Measurements from ENCODE around the gene ACTMAP.
A peak's percentile ranks its signal among the peaks of the same experiment; 100 is the strongest.

The ACTMAP gene

DNA sequence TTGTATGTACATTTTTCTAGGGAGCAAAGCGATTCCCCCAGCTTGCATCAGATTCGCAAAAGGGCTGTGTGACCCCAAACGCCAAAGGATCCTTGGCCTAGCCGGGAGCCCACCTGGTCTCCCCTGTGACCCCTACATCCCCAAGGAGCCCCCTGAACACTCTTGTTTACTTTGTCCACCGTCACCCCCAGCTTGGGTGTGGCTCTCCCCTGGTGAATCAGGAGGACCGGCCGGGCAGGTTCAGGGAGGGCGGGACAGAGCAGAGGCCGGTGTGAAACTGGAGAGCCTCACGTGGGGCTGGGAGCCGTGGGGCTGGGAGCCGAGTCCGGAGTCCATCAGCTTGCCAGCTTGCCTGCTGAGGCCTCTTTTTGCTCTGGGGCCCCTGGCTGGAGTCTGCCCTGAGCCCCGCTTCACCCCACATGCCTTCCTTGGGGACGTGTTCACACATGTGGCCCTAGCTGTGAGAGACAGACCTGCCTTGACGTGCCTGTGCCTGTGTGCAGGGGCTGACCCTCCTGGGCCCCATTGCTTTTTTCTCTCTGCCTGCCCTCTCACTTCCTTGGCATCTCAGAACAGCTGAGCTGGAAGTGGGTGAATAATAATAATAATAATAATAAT, 31.4 kb downstream of the ACTMAP start:
- DNase-seq (ENCODE audit: low read depth): peak; percentile 44

DNA sequence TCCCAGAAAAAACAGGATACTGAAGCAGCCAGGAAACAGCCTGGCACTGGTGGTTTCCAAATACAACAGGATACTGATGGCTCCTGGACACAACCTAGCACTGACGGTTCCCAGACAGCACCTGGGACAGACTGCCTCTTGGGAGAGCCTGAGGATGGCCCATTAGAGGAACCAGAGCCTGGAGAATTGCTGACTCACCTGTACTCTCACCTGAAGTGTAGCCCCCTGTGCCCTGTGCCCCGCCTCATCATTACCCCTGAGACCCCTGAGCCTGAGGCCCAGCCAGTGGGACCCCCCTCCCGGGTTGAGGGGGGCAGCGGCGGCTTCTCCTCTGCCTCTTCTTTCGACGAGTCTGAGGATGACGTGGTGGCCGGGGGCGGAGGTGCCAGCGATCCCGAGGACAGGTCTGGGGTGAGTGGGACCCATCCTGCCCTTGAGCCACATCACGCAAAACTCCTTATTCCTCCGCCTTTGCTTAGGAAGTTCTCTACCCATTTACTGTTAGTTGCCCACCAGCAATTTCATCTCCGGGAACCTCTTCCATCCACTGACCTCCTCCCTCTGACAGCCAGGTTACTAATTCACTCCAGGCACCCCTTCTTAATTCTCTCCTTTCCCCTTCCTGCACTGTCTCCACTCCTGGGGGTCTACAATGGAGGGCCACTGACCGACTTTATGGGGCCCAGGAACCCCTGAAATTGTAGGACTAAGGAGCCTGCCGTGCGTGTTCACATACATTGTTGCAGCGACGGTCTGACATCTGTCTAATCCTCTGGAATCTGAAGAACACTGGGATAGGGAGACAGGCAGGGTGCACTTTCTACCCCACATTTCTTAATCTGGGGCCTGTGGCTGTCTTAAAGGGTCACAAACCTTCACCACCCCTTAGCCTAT, 32.1 kb downstream of the ACTMAP start:
- DNase-seq (ENCODE audit: low read depth): no peak

DNA sequence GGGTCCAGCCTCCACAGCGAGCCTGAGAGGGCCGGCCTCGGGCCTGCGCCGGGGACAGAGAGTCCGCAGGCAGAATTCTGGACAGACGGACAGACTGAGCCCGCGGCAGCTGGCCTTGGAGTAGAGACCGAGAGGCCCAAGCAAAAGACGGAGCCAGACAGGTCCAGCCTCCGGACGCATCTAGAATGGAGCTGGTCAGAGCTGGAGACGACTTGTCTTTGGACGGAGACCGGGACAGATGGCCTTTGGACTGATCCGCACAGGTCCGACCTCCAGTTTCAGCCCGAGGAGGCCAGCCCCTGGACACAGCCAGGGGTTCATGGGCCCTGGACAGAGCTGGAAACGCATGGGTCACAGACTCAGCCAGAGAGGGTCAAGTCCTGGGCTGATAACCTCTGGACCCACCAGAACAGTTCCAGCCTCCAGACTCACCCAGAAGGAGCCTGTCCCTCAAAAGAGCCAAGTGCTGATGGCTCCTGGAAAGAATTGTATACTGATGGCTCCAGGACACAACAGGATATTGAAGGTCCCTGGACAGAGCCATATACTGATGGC, 32.9 kb downstream of the ACTMAP start:
- DNase-seq (ENCODE audit: low read depth): no peak

DNA sequence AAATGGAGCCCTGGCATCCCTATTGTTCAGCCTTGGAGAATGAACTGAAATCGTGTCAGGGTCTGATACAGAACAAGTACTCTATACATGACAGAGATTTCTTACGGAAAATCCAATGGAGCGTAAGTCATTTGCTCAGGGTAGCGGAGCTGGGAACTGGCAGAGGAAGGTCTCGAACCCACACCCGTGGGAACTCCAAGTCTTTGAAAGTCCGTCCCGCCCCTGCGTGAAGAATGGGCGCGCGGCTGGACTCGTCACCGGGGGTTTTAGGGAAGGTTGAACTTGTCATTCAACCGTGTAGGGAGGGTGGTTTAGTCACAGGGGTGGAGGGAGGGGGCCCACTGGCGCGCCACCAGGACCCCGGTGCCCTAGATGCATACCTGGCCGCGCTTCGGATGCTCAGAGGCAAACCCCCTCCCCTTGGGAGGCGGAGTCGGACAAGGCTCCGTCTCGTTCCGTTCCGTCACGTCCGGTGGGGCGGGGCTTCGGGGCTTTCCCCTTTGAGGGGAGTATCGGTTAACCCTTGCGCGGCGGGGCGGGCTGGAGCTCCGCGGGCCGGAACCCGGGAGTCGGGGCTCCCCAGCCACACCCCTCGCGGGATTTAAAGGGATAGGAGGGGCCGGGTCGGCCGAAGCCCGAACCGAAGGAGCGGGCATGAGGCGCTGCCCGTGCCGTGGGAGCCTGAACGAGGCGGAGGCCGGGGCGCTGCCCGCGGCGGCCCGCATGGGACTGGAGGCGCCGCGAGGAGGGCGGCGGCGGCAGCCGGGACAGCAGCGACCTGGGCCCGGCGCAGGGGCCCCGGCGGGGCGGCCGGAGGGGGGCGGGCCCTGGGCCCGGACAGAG, 33.6 kb downstream of the ACTMAP start, which contains the start of the genes COQ8B and ITPKC:
COQ8B (minus strand) TSS at position 405 of the 843 bp plus-strand sequence. CDS start 2,254 bp downstream, outside the sequence.
ITPKC (plus strand) TSS at position 631 of the 843 bp plus-strand sequence; CDS start at position 655, 24 bp downstream.
- peak; percentile 97 for DNase-seq (ENCODE audit: low read depth)

DNA sequence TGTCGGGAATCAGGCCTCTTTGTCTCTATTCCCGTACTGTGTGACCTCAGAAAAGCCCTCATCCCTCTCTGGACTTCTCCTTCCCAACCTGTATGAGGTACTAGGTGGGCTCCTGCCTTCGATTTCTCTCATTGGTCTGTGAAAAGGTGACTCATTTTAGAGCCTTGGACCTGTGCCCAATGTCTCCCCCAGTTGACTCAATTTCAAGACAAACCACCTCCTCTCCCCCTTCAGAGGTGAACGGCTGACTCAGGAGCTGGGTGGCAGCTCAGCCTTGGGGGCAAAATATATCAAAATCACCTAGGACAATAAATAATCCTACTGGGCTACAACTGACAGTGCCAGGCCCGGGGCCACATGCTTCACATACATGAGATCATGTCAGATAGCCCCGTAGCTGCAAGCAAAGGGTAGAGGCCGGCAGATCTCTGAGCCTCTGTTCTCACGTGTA, 34.2 kb downstream of the ACTMAP start:
- no peak for DNase-seq (ENCODE audit: low read depth)

DNA sequence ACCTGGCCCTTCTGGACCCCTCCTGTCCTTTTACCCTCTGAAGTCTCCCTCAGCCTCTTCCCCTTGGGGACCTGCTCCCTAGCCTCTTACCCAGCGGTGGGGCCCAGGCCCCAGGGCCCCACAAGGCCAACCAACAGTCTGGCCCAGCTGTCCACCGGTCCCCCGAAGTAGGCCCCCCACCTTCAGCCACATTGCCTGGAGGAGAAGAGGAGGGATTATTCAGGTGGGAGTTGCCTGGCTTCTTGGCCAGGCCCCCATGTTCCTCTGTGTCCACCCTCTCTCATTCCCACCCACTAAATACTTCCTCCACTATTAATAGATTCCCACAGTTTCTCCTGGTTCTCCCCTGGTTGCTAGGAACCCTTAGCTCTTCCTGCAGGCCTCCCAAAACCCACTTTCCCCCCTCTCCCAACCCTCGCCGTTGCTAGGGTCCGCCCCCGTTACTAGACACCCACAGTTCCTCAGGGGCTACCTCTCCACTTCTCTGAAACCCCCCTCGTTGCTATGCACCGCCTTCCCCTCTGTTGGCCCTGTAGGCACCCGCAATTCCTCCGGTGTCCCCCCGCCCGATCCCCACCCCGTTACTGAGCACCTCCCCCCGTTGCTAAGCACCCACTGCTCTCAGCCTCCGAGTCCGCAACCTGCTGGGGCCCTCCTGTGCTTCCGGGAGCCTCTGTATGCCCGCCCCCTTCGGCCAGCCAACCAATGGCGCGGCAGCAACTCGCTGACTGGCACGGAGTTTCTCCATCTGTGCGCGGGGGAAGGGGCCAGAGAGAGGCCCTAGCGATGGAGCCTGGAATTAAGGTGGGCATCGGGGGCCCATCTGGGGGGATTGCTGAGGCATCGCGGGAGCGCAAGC, 35.6 kb downstream of the ACTMAP start:
- peak; percentile 90 for DNase-seq (ENCODE audit: low read depth)

DNA sequence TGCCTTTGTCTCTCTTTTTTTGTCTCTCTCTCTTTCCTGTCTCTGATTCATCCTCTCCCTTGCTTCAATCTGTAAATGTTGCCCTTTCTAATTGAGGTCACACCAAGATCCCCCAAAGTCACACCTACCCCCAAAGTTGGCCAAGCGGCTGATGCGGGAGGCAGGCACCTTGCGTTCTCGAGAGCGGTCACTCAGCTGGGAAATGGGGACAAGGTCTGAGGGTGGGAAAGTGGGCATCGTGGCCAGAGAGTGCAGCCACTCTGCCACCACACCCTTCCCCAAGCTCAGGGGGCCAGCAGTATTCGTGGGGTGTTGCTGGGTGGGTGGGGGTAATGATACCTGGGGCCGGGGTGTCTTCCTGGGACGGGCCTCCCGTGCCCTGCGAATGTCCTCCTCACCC, 36.3 kb downstream of the ACTMAP start:
- no peak for DNase-seq (ENCODE audit: low read depth)

DNA sequence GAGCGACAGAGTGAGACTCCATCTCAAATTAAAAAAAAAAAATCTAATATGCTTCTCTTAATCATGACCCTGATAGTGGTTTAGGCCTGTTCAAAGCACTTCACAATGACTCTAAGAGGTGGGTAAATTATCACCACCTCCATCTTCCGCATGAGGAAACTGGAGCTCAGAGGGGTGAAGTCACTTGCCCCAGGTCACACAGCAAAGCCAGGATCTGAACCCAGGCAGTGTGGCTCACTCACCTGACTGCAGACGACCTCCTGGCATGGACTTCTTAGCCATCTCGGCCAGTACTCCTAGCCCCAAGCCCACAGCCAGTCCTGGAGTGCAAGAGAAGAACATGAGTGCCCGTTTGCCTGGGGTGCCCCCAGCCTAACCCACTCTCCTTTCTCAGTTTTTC, 40.5 kb downstream of the ACTMAP start:
- no peak for DNase-seq (ENCODE audit: low read depth)

DNA sequence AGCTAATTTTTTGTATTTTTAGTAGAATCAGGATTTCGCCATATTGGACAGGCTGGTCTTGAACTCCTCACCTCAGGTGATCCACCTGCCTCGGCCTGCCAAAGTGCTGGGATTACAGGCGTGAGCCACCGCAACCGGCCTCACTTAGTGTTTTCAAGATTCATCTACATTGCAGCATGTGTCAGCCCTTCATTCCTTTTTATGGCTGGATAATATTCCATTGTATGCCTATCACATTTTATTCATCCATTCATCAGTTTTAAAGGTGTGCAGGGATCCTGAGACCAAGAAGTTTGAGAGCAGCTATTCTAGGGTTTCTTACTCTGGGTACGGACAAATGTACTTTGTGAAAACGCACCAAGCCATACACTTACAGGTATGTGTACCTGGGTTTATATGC, 42.7 kb downstream of the ACTMAP start:
- no peak for DNase-seq (ENCODE audit: low read depth)

DNA sequence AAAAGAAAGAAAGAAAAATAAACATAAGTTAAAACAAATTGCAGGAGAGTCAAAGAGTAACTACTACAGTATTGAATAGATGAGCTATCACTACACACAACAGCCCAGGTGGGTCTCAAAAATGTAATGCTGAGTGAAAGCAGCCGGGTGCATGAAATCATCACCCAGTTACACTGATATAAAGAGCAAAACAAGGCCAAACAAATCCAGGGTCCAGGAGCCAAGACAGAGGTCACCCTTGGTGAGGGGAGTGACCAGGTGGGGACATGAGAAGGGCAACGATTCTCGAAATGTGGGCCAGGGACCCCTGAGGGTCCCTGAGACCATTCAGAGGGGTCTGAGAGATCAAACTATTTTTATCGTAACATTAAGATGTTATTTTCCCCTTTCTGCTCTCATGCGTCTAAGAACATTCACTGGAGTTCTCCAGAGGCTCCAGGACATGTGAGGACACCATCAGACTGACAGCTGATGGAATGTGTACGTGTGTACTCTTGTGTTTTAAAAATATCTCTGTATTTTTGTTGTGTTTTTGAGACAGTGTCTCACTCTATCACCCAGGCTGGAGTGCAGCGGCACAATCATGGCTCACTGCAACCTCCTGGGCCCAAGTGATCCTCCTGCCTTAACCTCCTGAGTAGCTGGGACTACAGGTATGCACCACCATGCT, 44.2 kb downstream of the ACTMAP start:
- DNase-seq (ENCODE audit: low read depth): no peak

DNA sequence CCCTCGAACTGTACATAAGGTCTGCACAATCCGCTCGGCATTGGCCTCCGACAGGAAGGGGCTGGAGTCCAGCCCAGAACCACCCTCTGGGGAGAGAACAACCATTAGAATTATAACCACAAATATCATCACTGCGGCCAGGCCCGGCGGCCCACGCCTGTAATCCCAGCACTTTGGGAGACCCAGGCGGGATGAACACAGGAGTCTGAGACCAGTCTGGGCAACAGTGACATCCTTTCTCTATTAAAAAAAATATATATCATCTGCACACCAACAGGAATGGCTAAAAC, 45.0 kb downstream of the ACTMAP start:
- no peak for DNase-seq (ENCODE audit: low read depth)

DNA sequence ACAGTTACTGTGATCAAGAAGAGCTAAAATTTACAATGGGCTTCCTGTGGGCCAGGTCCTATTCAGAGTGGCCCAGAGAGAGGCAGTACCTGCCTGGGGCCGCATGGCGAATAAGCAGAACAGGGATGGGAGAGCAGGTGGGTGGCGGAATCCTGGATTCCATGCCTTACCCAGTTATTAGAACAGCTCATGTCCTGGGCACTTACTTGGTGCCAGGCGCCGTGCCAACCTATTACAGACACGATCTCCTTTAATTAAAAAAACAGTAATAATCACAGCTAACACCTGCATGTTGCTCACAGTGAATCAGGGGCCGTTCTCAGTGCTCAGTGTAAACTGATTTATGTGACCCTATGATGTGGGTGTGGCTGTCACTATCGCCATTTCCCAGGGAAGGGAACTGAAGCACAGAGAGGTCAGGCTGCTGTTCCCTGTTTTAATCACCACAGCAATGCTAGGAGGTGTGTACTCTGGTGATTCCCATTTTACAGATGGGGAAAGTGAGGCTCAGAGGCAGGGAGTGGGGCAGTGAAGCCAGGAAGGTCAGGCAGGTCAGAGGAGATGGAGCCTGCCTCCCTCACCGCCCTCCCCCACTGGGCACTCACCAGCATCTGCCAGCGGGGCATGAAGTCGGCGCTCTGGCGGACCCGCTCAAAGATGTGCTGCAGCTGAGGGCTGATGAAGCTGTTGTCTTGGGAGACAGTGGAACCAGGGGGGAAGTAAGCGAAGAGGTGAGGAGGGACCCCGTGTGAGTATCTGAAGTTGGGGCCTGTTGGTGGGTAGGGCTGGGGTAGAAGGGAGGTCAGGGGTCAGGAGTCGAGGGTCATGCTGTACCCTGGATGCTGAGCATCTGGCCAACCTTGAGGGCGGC, 45.6 kb downstream of the ACTMAP start:
- no peak for DNase-seq (ENCODE audit: low read depth)

DNA sequence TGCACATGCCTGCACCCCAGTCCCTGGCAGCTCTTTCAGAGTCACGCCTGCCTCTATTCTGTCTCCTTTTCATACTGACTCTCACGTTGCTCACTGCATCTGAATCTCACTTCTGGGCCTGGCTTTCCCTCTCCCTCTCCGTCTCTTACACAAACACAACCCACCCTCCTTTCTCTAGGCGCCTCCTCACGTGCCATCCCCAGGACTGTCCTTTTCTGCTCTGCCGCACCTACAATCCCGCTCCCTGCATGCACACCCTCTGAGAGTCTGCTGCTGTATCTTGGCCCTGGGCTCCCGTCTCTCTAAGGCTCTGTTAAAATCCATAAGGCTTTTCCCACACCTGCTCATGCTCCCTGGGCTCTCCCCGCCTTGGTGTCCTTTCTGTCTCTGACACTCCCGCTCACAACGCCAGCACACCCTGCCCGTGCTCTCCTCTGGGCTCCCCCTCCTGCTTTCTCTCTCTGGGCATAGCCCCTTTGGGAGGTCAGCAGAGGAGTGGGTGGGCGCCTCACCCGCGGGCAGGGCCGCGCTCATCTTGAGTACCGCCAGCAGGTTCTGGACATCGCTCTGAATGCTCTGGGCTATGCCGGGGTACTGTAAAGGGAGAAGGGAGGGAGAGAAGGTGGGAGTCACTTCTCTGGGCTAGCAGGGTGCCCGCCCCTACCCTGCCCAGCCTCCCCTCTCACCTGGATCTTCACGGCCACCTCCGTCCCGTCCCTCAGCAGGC, 47.1 kb downstream of the ACTMAP start:
- DNase-seq (ENCODE audit: low read depth): no peak

DNA sequence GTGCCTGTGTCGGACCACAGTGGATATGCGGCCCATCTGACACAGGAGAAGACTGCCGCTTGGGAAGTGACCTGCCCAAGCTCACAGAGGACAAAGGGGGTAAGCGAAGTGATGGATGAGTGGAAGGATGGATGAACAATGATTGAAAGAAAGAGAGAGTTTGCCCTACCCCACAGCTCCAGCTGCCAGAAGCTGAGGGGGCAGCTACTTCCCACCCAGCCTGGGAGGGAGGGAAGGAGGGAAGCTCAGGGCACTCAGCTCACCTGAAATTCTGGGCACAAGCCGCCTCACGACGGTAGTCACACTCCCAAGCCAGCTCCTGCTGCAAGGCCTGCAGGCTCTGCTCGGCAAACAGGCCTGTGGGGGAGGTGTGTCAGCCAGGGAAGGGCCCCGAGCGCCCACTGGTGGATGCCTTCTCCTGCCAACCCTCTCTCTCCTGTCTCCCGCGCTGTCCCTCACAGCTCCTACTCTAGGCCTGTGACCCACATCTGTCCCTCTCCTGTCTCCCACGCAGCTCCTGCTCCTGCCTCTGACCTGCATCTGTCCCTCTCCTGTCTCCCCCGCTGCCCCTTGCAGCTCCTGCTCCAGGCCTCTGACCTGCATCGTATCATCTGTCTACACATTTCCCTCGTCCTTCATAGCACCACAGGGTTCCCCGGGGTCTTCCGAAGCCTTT, 47.8 kb downstream of the ACTMAP start:
- DNase-seq (ENCODE audit: low read depth): no peak

DNA sequence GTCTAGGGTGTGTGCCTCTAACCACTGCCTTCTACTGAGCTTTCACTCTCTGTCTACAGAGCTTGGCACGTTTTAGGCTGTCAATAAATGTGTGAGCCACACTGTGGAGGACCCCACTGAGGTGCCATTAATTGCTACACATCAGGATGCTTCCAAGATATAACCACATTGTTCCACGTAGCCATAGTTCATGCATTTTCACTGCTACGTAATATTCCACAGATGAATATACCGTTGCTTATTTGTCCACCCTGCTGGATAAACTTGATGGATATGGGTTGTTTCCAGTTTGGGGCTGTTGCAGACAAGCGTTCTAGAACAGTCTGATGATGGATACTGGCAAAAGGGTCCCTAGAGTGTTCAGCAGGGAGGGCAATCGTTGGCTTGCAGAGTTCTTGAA, 48.5 kb downstream of the ACTMAP start:
- DNase-seq (ENCODE audit: low read depth): no peak

DNA sequence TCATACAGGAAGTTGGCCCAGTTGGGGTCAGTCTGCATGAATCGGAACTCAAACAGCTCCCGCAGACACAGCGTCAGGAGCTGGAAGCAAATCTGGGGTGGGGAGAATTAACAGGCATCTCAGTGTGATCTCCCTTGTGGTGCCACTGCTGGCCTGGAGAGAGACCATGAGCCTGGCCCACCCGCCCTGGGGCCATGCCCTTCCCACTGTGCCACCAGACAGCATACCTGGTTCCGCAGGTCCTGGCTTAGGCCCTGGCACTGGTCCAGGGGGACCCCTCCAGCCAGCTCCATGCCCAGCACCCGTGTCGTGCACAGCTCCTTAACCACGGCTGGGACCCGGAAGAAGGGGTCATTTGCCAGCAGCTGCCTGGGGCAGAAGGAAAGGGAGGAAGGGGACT, 50.2 kb downstream of the ACTMAP start:
- DNase-seq (ENCODE audit: low read depth): no peak

DNA sequence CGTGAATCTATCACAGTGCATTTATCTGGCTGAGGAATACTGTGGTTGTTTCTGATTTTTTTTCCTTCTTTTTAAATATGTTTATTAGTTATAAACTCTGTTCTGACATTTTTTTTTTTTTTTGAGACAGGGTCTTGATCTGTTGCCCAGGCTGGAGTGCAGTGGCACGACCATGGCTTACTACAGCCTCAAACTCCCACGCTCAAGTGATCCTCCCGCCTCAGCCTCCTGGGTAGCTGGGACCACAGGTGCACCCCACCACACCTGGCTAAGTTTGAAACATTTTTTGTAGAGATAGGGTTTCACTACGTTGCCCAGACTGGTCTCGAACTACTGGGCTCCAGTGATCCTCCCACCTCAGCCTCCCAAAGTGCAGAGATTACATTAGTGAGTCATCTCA, 53.3 kb downstream of the ACTMAP start:
- no peak for DNase-seq (ENCODE audit: low read depth)

DNA sequence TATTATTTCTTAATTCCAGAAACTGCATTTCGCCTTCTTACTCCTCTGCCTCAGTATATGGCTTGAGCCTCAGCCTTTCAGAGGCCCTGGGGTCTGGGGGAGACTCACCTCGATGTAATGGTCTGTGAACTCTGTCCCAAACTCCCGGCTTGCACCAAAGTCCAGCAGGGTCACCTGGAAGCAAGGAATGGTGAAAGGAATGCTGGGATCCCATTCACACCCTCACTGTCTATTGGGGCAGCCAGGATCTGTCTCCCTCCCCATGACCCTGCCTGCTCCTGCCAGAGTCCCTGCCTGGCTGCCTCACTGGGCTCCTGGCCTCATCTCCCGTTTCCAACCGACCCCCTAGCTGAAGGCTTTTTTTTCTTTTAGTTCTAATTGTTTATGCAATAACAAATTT, 54.4 kb downstream of the ACTMAP start:
- DNase-seq (ENCODE audit: low read depth): no peak

All from fibroblast of gingiva (primary cell).